ENCODE results near the gene ATXN10. TPM values are rescaled to one million over a fixed set of nuclear protein-coding genes. Genes with fewer than 3 reads are reported as not detected.

Gene ATXN10
- total RNA-seq, 4 donors from 2014 or later = 78.5 to 152 (median 113) TPM

GRCh38 chr22:45645150-45645525 is 26.5 kb upstream of the ATXN10 start:
- Histone ChIP-seq H3K27me3 (peaks cover 59% of the 10 kb centered on the region), H3K27ac (no peak overlapping the region), H3K9me3 (no peaks in the 10 kb centered on the region), H3K36me3 (no peaks in the 10 kb centered on the region), H3K4me3 (no peak overlapping the region), H3K4me1 (peaks cover 0 to 11% (median 4%) of the 10 kb centered on the region in 3 donors)
- TF ChIP-seq CTCF (IDR thresholded peaks at IDR 0.05) = no peak
- TF ChIP-seq EP300 (IDR thresholded peaks at IDR 0.05) = no peak
- TF ChIP-seq POLR2AphosphoS5 (IDR thresholded peaks at IDR 0.05) = no peak
- no peak for TF ChIP-seq POLR2A (IDR thresholded peaks at IDR 0.05)
- 40 to 51% methylated on average over 1 to 10 of the region's 16 CpGs for WGBS, 2 donors (ENCODE audit: low coverage in 1 of 2)
- ATAC-seq = peak; percentile 14

- ATAC-seq = peak; percentile 86
- H3K4me3 ChIP-seq = no peak overlapping the region
- TF ChIP-seq CTCF (IDR thresholded peaks at IDR 0.05) (peak in 3 of 4 experiments; percentile 96 to 99 (median 98)), EP300 (IDR thresholded peaks at IDR 0.05) (no peak), POLR2AphosphoS5 (IDR thresholded peaks at IDR 0.05) (no peak), POLR2A (IDR thresholded peaks at IDR 0.05) (no peak)
- no peaks in the 10 kb centered on the region for H3K36me3 ChIP-seq
- no peak overlapping the region for H3K27ac ChIP-seq
- peaks cover 59% of the 10 kb centered on the region for H3K27me3 ChIP-seq
- no peaks in the 10 kb centered on the region for H3K9me3 ChIP-seq
- H3K4me1 ChIP-seq = peaks cover 0 to 11% (median 4%) of the 10 kb centered on the region in 3 donors
- WGBS, 2 donors (ENCODE audit: low coverage in 1 of 2) = 50 to 77% methylated on average over 1 to 6 of the region's 54 CpGs
Observed at GRCh38 chr22:45645526-45646414, 25.9 kb upstream of the ATXN10 start.

- no peak for ATAC-seq
- no peak overlapping the region for H3K4me3 ChIP-seq
- no peaks in the 10 kb centered on the region for H3K9me3 ChIP-seq
- WGBS, 2 donors (ENCODE audit: low coverage in 1 of 2) = 47 to 80% methylated on average over 11 to 15 of the region's 18 CpGs
- TF ChIP-seq POLR2AphosphoS5 (IDR thresholded peaks at IDR 0.05) (no peak), POLR2A (IDR thresholded peaks at IDR 0.05) (no peak)
- H3K27me3 ChIP-seq = peaks cover 53% of the 10 kb centered on the region
- no peaks in the 10 kb centered on the region for H3K36me3 ChIP-seq
- H3K4me1 ChIP-seq = peaks cover 0 to 11% (median 4%) of the 10 kb centered on the region in 3 donors
- no peak overlapping the region for H3K27ac ChIP-seq
Observed at GRCh38 chr22:45647532-45648225, 24.0 kb upstream of the ATXN10 start.

GRCh38 chr22:45648301-45649117 is 23.1 kb upstream of the ATXN10 start:
- WGBS, 2 donors (ENCODE audit: low coverage in 1 of 2) = 81 to 85% methylated on average over 13 to 22 of the region's 24 CpGs
- H3K27me3 ChIP-seq = peaks cover 54% of the 10 kb centered on the region
- no peaks in the 10 kb centered on the region for H3K36me3 ChIP-seq
- H3K27ac ChIP-seq = no peak overlapping the region
- H3K4me3 ChIP-seq = no peak overlapping the region
- TF ChIP-seq POLR2AphosphoS5 (IDR thresholded peaks at IDR 0.05) = no peak
- no peak for TF ChIP-seq EP300 (IDR thresholded peaks at IDR 0.05)
- TF ChIP-seq POLR2A (IDR thresholded peaks at IDR 0.05) = no peak
- no peak for TF ChIP-seq CTCF (IDR thresholded peaks at IDR 0.05)
- no peaks in the 10 kb centered on the region for H3K9me3 ChIP-seq
- peaks cover 0 to 11% (median 4%) of the 10 kb centered on the region in 3 donors for H3K4me1 ChIP-seq
- ATAC-seq = no peak

- peaks cover 0 to 11% (median 4%) of the 10 kb centered on the region in 3 donors for H3K4me1 ChIP-seq
- TF ChIP-seq CTCF (IDR thresholded peaks at IDR 0.05) = no peak
- 90% methylated on average over 6 of the region's 6 CpGs; no CpG with 5 or more reads in 1 of the 2 donors for WGBS, 2 donors (ENCODE audit: low coverage in 1 of 2)
- no peak for ATAC-seq
- H3K27ac ChIP-seq = no peak overlapping the region
- H3K27me3 ChIP-seq = peaks cover 42% of the 10 kb centered on the region
- H3K4me3 ChIP-seq = no peak overlapping the region
- no peaks in the 10 kb centered on the region for H3K9me3 ChIP-seq
- H3K36me3 ChIP-seq = no peaks in the 10 kb centered on the region
Observed at GRCh38 chr22:45649809-45650208, 21.8 kb upstream of the ATXN10 start.

Measured in gastroesophageal sphincter (tissue), 4 donors.